NCI-H1048 (cell line): ENCODE data around the gene USP32.

Experiments used
- DNase-seq: peaks from one replicate; lab custom pipeline; 2025; lab: John Stamatoyannopoulos, UW

USP32 gene

DNA sequence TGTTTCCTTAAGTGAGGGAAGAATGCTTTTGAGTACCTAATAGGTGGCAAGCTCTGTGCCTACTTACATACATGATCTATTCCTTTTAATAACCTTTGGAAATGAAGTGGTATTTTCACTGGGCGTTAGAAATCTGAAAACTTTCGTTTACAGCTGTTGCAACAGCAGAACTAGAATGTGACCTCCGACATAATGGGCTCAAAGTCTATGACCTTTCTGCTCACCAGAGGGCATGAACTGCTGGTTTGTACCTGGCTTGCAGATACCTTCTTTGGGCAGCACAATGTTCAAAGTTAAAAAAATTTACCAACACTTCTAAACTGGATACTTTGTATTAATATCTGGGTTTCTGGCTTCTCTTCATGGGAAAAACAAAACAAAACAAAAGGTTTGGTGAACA is 217.9 kb downstream of the USP32 start:
- DNase-seq, result no peak

GRCh38 chr17:60173304-60173819 is 218.6 kb downstream of the USP32 start:
- no peak for DNase-seq

- no peak for DNase-seq
Measured at GRCh38 chr17:60171753-60172079, 220.2 kb downstream of the USP32 start.

DNA sequence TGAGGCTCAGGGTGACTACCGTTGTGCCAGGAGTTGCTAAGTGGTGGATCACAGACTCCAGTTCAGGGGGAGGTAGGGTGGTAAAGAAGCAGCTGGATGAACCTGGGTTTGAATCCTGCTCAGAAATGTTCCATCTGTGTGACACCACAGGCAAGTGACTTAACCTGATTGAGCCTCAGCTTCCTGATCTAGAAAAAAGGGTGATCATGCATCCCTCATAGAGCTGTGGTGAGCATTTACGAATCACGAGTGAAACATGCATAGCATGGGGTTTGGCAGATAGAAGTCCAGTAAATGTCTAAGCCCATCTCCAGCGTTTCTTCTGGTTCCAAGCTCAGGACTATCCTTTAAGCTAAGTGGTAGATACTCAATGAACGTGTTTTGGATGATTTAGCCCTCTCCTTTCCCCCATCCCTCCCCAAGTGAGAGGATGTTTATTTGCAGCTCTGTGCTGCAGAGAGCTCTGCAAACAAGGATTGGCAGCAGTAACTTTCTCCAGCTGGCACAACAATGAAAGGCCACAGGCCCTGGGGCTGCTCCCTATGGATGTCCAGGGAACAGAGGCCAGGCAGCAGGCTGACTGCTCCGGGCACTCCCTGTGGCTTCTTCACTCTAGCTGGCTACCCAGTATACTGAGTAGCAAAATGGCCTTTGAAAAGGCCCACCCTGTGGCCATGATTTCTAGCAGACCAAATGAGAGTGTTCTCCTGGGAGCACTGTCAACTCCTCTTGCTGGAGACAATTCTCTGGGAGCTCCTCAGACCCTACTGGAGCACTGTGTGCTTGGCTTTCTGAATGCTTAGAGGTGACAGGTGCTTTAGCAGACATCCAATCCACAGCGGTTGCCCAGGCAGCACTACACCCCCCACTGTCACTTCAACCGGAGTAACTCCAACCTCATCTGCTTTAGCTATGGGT is 220.8 kb downstream of the USP32 start:
- no peak for DNase-seq

DNA sequence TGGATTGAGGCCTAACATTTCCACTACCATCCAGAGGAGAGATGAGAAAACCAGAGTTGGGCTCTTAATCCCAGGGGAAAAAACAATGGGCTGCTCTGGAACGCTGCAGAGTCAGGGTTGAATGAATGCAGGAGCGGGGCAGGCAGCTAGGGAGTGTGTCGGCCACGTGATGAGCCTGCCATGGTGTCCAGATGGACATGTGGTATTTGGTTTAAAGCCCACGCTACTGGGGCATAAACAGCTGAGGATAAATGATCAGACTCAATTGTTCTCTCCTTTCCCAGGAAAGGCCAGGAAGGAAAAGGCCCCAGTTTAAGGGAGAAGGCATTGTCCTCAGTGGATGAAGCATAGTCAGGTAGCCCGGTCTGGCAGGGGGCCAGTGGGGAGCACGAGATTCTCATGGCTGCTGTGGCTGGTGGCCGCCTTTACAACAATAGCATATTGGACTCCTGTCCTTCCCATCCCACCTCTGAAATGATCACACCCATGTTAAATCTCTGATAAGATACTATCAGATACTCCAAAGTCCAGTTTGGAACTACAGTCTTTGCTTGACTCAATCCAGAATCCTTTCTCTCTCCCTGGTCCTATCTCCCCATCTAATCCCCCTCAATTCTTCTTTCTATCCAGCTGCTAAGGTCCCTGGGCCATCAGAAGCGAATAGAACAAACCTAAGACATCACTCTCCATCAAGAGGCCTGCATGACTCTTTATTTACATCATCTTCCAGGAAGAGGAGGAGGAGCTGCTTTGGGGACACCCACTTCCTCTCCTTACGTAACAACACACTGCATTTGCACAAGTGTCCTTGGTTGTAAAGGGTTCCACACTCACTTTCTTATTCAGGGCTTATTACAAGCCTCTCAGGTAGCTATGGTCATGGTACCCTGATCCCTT is 221.8 kb downstream of the USP32 start:
- no peak for DNase-seq

DNA sequence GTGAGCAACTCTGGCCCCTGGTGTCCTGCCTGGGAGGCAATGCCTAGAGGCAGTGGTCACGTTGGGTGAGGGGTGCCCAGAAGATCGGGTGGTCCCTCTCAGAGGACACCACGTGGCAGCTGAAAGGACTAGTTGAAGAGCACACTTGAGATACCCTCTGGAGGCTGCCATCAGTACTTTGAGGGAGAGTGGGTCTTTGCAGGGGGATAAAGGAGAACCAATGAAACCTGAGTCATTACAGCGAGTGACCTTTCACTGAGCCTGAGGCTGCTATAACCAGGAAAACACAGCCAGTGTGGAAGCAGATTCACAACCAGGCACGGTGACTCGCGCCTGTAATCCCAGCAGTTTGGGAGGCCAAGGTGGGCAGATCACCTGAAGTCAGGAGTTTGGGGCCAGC is 223.3 kb downstream of the USP32 start:
- no peak for DNase-seq

DNA sequence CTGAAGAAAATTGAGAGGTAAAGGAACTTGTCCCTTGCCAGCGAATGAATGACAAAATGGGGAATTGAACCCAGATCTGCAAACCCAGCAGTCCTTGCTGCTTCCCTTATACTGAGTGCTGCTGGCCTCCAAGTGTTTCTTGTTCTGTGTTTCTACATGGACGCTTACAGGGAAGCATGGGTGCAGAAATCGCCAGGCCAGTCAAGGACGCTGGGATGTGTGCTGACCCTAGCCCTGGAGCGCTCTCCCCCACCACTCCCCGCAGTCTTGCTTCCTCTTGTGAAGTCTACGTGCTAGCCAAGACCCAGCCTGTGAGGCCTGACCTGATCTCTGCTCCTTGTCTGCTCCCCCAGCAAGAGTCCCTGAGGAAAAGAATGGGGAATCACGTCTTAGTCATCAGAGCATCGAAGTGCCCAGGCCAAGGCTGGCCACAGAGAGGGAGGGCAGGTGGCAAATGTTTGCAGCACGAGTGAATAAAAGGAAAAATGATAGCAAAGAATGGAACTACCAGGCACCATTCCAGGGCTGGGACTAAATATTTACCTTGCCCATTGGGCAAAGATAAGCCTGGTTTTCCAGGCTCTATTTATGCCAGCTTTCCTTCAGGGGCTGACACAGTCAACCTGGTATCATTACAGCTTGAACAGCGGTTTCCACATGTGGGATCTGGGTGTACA is 224.7 kb downstream of the USP32 start:
- no peak for DNase-seq

DNA sequence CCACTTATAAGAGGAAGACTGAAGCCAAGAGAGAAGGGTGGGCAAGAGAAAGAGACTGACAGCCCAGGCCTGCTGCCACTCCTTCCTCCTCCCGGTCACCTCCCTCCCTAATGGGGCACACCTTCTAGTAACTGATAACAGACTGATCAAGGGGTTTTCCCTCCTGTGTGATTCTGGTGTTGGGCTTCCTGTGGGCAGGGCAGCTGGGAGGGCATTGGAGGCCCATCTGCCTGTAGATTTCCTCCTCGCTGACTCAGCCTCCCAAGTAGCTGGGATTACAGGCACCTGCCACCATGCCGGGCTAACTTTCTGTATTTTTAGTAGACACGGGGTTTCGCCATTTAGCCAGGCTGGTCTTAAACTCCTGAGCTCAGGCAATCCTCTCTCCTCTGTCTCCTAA is 226.0 kb downstream of the USP32 start:
- no peak for DNase-seq

DNA sequence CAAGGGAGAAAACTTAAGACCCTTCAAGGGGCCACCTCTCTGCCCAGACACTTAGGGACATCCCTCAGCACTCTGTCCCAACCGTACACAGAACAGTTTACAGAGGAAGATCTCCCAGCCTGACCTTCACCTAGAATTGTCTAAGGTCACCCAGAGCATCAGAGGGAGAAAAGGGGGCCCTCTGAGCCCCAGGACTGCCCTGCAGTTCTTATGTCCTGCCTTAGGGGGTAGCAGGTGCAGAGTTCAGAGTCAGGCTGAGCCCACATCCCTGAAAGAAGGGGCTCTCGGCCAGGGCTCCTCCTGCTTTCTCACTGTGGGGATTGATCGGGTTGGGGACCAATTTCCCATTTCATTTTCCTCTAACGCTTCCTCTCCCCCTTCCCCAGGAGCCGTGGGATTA is 226.7 kb downstream of the USP32 start:
- DNase-seq, result no peak

DNA sequence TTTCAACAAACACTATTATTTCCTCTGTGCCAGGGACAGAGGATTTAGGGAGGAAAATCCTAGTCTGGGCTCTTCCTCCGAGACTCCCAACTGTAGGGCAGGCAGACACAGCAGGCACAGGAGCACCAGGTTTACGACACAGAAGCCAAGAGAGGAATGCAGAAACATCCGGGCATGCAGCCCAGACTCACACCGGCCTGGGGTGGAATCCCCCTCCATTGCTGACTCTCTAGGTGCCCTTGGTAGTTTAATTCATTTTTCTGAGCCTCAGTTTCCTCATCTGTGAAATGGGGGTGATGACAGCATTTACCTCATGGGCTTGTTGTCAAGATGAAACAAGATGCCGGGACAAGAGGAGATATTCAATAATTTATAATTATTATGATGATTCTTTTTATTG is 227.2 kb downstream of the USP32 start:
- no peak for DNase-seq

DNA sequence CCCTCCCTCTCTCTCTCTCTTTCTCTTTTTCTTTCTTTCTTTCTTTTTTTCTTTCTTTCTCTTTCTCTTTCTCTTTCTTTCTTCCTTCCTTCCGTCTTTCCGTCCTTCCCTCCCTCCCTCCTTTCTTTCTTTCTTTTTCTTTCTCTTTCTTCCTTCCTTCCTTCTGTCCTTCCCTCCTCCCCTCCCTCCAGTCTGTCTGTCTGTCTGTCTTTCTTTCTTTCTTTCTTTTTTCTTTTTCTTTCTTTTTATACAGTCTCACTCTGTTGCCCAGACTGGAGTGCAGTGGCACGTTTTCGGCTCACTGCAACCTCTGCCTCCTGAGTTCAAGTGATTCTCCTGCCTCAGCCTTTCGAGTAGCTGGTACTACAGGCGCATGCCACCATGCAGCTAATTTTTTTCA is 227.8 kb downstream of the USP32 start:
- DNase-seq, result no peak

- DNase-seq, result no peak
Measured at GRCh38 chr17:60163108-60163784, 228.7 kb downstream of the USP32 start.

GRCh38 chr17:60161598-60162330 is 230.2 kb downstream of the USP32 start:
- no peak for DNase-seq

DNA sequence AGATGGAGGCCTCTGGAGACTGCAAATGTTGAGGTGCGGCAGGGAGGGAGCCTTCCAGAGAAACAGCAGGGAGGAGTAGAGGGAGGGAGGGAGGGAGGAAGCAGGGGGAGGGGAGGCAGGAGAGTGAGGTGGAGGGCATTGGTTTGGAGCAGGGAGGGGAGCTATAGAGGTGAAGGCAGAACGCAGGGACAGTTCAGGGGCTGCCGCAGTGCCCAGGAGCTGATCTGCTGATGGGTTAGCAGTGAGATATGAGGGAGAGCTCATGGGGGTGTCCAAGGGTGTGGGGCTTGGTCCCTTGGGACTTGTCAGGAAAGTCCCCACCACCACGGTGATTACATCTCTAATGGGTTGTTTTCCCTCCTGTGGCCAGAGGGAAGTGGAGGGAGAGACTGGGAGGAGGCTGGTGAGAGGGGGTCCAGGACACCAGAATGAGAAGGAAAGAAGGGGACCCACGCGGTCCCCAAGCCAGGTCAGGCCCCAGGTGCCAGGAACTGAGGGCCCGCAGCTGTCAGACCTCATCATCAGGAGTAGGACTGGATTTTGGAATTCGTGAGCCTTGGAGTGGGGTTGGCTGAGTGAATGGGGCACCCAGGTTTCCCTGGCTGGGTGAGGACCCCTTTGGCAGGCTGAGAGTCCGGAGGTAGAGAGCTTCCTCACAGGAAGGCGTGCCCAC is 231.0 kb downstream of the USP32 start:
- no peak for DNase-seq

DNA sequence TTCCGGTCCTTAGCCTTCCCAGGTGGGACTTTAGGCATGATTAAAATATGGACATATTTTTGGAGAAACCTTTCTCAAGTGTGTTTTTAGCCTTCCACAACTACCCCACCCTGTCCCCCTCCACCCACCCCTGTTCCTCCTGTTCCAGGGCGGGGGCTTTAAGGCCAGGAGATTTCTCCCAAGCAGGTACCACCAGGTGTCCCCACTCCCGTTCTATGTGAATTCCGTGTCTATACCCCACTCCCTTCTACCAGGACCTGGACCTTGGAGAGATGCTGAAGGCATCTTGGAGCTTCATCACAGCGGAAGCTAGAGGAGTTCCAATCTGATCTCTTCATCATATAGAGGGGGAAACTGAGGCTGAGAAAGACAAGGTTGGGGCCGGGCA is 232.5 kb downstream of the USP32 start:
- DNase-seq, result no peak

GRCh38 chr17:60158751-60159478 is 233.0 kb downstream of the USP32 start:
- DNase-seq, result no peak

GRCh38 chr17:60157487-60158040 is 234.4 kb downstream of the USP32 start:
- no peak for DNase-seq

DNA sequence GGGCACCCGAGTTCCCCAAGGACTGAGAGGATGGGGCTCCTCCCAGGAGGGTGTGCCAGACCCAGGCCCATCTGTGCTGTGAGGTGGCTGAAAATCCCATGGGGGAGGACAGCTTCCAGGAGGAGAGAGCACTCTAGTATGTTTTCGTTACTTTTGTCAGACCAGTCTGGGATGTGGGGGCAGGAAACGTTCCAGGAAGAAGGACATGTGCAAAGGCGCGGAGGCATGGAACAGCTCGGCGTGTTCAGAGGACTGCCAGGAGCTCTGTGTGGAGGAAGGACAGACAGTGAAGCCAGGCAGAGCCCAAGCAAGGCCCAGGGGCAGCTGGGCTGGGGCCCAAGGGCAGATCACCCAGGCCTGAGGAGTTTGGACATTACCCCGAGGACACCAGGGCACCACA is 235.2 kb downstream of the USP32 start:
- DNase-seq, result no peak

- no peak for DNase-seq
Measured at GRCh38 chr17:60155815-60156214, 236.1 kb downstream of the USP32 start.

DNA sequence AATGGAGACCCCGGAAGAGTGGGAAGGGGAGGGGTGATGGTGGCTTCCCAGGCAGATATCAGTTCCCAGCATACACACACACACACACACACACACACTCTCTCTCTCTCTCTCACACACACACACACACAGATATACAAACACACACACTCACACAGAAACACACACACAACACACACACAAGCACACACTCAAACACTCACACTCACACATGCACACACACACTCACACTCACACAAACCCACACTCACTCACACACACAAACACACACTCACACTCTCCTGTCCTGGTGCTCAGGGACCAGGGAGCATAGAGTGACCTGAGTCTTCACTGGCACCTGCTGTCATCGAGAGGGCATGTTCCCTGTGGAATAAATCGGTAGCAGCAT is 236.5 kb downstream of the USP32 start:
- DNase-seq, result no peak
